HEK293T (cell line): Measurements from ENCODE around the gene SLC4A8.

Source experiments
- FOXK2 ChIP-seq: fragments of 450-650 bp; IDR thresholded peaks from 2 replicates; pipeline ENCODE4 v1.6.1; 2016; ENCODE audit warnings: mild to moderate bottlenecking
- FOXM1 ChIP-seq: fragments of 450-650 bp; IDR thresholded peaks from 2 replicates; pipeline ENCODE4 v1.6.1; 2017; ENCODE audit warnings: mild to moderate bottlenecking, borderline replicate concordance
- HDGF ChIP-seq: fragments of 450-650 bp; IDR thresholded peaks from 2 replicates; pipeline ENCODE4 v1.6.1; 2017; ENCODE audit warnings: antibody characterized with exemption, borderline replicate concordance
- L3MBTL2 ChIP-seq: fragments of 450-650 bp; conservative IDR thresholded peaks from 2 replicates; pipeline ENCODE4 v1.6.1; 2016; ENCODE audit warnings: mild to moderate bottlenecking
- PKNOX1 ChIP-seq: fragments of 450-650 bp; IDR thresholded peaks from 2 replicates; pipeline ENCODE4 v1.6.1; 2016
- SP1 ChIP-seq: fragments of 450-650 bp; IDR thresholded peaks from 2 replicates; pipeline ENCODE4 v1.6.1; 2017
- SUZ12 ChIP-seq: fragments of 450-650 bp; IDR thresholded peaks from 2 replicates; pipeline ENCODE4 v1.6.1; 2016; ENCODE audit warnings: mild to moderate bottlenecking
- TARDBP ChIP-seq: fragments of 450-650 bp; IDR thresholded peaks from 2 replicates; pipeline ENCODE4 v1.6.1; 2016

DNA sequence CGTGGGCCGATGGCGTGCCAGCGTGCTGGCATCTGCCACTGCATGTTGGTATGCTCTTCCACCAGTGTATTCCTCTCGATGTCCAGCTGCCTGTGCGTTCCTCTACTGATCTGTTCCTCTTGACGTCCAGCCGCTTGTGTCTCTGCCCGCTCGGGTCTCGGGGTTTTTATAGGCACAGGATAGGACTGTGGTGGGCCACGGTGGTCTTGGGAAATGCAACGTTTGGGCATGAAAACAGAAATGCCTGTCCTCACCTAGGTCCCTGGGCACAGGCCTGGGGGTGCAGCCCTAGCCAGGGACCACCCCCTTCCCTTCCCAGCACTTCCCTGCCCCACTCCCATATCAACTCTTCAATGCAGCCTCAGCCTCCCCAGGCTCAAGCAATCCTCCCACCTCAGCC, 23.1 kb upstream of the SLC4A8 start:
- TF ChIP-seq FOXK2 = no peak
- TF ChIP-seq SP1 = no peak
- no peak for TF ChIP-seq FOXM1
- TF ChIP-seq L3MBTL2 = no peak
- TF ChIP-seq SUZ12 = no peak
- no peak for TF ChIP-seq HDGF
- no peak for TF ChIP-seq PKNOX1
- TF ChIP-seq TARDBP = no peak
